ENCODE results near the gene NOX5. TPM values are rescaled to one million over a fixed set of nuclear protein-coding genes. Genes with fewer than 3 reads are reported as not detected.

NOX5 gene
- total and polyA plus RNA-seq, 2 of the 13 experiments (the other 11 are each of a cell fraction or from before 2014, with no cell fraction given) = not detected

- no peak for TF ChIP-seq ZHX1 (CRISPR knock-in tag; IDR thresholded peaks at IDR 0.05; ENCODE audit: low read depth)
- TF ChIP-seq GTF3A (CRISPR knock-in tag; conservative IDR thresholded peaks at IDR 0.05) = no peak
- no peak for TF ChIP-seq ZNF232 (CRISPR knock-in tag; IDR thresholded peaks at IDR 0.05; ENCODE audit: borderline replicate concordance)
- TF ChIP-seq ATF4 (CRISPR knock-in tag; IDR thresholded peaks at IDR 0.05) = no peak
- TF ChIP-seq ZBTB39 (CRISPR knock-in tag; IDR thresholded peaks at IDR 0.05) = no peak
- no peak for TF ChIP-seq ZNF800 (CRISPR knock-in tag; IDR thresholded peaks at IDR 0.05)
- no peak for TF ChIP-seq ZNF205 (CRISPR knock-in tag; IDR thresholded peaks at IDR 0.05)
- TF ChIP-seq ZNF160 (CRISPR knock-in tag; IDR thresholded peaks at IDR 0.05) = no peak
- no peak for TF ChIP-seq TEF (CRISPR knock-in tag; IDR thresholded peaks at IDR 0.05)
- TF ChIP-seq ZNF567 (CRISPR knock-in tag; IDR thresholded peaks at IDR 0.05; ENCODE audit: borderline replicate concordance) = no peak
These were observed 23.5 kb downstream of the NOX5 start (continued) for GRCh38 chr15:69037977-69038376.
